ENCODE data around the gene UBE2I.

DNA sequence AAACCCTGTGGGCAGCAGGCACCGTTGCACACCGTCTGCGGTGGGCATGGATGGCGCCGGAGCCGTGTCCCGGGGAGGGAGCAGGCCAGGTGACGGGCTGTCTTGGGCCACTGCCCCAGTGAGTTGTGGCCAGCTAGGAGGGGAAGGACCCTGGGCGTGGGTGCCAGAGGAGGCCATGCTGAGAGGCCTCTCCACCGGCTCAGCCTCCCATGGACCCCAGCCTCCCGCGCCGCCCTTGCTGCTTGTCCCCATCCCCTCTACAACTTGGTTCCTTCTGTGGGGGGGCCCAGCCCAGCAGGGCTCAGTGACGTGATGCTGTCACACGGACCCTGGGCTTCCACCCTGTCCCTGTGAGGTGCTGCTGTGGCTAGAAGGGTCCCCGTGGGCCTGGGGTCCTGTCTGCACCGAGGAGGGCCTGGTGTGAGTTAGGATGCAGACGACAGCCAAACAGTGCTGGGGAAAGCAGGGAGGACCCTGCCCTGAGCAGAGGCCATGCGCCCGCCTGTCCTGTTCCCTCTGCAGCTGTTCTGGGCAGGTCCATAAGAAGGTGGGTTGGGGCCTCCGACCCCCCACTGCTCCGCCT is 11.3 kb downstream of the UBE2I start:
- TF ChIP-seq CTCF (IDR thresholded peaks at IDR 0.05) (no peak), POLR2A (IDR thresholded peaks at IDR 0.05) (no peak)
